WI38 (cell line): ENCODE measurements around the gene FRS2.

Experiments used
- H3K4me3 ChIP-seq: 2 replicates; pipeline ENCODE4 v1.5.1; 2011; ENCODE audit warnings: low read depth, mild to moderate bottlenecking, control low read depth, low read length
- TF ChIP-seq, protein P1 (sequence below): IDR thresholded peaks from 2 replicates; pipeline ENCODE4 v1.5.1; 2012; ENCODE audit warnings: low read depth, mild to moderate bottlenecking, control low read depth, low read length

Gene FRS2

DNA sequence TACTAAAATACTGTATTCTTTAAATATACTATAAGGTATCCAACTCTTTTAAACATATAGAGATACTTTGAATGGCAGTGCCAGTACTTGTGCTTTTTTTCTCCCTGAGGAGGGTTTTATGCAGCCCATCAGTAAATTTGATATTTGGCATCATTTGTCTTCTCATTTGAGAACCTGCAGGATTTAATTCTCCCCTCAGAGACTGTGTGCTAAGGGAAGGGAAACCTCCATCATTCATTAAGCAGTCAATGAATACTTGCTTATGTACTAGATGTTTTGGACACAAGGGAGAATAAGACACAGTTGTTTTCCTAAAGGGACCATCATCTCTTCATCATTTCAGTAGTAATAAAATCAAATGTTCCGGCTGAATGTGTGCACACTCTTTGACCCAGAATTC lies 40.8 kb downstream of the FRS2 start:
- H3K4me3 ChIP-seq = no peak overlapping the region
- TF ChIP-seq, protein P1, sequence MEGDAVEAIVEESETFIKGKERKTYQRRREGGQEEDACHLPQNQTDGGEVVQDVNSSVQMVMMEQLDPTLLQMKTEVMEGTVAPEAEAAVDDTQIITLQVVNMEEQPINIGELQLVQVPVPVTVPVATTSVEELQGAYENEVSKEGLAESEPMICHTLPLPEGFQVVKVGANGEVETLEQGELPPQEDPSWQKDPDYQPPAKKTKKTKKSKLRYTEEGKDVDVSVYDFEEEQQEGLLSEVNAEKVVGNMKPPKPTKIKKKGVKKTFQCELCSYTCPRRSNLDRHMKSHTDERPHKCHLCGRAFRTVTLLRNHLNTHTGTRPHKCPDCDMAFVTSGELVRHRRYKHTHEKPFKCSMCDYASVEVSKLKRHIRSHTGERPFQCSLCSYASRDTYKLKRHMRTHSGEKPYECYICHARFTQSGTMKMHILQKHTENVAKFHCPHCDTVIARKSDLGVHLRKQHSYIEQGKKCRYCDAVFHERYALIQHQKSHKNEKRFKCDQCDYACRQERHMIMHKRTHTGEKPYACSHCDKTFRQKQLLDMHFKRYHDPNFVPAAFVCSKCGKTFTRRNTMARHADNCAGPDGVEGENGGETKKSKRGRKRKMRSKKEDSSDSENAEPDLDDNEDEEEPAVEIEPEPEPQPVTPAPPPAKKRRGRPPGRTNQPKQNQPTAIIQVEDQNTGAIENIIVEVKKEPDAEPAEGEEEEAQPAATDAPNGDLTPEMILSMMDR = no peak

DNA sequence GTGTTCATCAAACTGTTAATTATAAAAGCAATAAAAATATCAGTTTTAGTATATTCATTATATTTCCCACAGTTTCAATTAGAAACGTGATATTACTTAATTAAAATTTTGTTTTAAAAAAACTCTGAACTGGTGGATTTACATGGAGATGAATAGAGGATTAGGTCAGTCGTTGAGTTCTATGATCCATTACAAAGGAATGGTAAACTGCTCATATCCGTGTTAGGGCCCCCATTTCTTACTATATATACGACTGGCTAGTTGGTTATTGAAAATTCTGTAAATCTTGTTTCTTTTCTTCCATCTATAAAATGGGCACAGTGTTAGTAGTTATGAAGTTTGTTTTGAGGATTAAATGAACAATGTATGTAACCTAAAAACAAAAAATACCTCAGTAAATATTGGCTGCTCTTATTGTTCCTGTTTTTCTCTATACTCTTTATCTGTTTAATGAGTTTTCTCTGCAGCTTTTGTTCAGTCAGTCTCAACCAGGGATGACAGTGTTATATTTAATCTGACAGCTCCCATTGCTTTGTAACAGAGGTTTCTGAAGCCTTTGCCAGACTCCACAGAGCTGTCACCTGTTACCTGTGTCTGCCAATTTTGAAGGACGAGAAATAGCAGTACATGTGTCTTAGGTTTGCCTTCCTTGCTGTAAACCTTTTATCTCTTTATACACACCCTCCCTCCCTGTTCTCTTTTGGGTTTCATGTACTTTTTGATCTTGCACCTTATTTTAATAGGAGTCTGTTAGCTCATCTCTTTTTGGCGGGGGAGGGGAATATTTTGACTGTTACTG lies 41.5 kb downstream of the FRS2 start:
- no peak overlapping the region for H3K4me3 ChIP-seq
- TF ChIP-seq, protein P1 = no peak

DNA sequence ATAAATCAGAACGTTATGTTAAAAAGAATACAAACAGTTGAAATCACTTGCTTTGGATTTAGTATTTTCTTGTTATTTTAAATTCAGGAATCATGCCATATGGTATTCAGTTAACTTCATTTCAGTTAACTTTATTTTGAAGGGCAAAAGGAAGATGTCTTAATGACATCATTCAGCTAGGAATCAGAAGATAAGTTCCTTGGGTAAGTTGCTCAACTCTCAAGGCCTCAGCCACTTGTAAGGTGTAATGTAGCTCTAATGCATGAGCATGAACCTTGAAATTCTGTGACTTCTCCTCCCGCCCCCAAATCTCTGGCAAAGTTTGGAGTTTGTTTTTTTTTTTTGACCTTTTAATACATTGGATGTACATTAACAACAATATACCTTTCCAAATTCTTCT lies 42.6 kb downstream of the FRS2 start:
- TF ChIP-seq, protein P1 = no peak

DNA sequence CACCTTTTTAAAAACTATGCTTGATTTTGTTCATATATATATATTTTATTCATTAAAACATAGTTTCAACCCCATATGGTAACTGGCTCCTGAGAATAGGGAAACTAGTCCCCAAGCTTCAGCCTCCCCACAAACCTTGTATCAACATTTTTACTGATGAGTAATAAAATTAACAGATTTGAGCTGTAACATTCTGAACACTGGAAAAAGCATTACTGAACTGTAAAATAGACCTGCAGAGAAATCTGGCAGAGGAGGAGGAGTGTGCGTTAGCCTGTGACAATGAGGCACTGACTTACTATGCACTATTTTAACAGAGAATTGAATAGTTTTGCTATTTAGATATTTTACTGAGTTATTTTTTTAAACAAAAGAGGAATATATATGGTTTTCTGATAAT lies 43.1 kb downstream of the FRS2 start:
- TF ChIP-seq, protein P1 = no peak
- H3K4me3 ChIP-seq = no peak overlapping the region

More for the DNA sequence above, 42.6 kb downstream of the FRS2 start:
- no peak overlapping the region for H3K4me3 ChIP-seq

DNA sequence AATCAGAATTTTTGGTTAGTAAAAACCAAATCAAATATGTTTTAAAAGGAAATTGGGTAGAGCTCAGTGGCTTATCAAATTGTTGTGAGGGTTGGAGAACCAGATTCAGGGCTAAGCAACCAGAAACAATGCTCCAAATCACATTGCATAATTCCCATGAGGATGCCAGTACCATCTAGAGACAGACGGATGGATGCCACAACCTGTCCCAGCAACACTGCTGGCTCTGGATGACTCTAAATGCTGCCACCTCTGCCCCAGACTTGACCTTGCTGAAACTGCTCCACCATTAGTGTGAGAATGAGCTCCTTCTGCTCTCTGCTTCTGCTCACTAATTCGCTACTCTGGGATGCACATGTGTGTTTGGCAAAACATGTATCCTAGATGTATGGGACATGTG lies 43.9 kb downstream of the FRS2 start:
- H3K4me3 ChIP-seq = no peak overlapping the region
- TF ChIP-seq, protein P1 = no peak

DNA sequence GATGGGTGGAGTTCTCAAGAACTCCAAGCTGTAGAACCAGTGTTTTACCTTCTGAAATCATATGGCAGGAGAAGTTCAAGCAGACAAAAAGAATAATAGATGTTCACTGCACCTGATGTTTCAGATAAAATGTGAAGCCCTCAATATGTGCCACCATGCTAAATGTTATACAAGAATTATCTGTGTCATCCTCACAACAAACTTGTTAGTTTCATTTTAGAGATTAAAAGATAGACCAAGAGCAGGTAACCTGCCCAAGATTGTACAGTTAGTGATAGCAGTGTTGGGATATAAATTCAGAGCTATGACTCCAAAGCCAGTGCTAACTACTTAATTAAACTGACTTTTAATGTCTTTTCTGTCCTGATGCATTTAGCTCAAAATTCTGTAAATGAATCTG lies 44.7 kb downstream of the FRS2 start:
- TF ChIP-seq, protein P1 = no peak
- H3K4me3 ChIP-seq = no peak overlapping the region

DNA sequence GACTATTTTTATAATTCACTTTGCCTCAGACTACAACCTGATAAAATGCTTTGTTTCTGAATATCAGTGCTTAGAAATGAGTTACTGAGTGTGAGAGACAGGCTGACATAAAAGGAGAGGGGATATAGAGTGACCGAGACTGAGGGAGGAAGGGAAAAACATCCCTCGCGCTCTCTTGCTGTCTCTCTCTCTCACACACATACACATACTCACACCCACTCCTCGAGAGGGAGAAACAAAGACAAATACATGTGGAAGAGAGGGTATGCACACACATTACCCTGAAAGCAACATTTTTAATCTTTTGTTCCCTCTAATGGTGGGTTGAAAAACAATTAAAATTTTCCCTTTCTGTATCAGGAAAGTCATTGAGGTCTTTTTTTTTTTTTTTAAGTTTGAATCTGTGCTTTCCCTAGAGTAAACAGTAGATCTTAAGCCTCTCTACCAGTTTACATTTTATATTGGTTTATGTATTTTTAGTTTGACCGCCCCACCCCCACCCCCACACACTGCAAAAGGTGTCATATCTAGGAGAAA lies 45.3 kb downstream of the FRS2 start:
- TF ChIP-seq, protein P1 = no peak

More for the DNA sequence above, 45.3 kb downstream of the FRS2 start:
- H3K4me3 ChIP-seq = peak overlapping the region; percentile 13
